Endothelial cell (in vitro differentiated cells): ENCODE results near the gene RERE. TPM values are rescaled to one million over a fixed set of nuclear protein-coding genes. Genes with fewer than 3 reads are reported as not detected.
A peak's percentile ranks its signal among the peaks of the same experiment; 100 is the strongest.

Experiments used
- DNase-seq: peaks from one replicate; pipeline ENCODE4 v3.0.0; 2021; ENCODE audit warnings: low spot score
- H3K27ac Mint-ChIP-seq: one replicate; pipeline ENCODE4 v1.8.0; 2021; ENCODE audit warnings: mixed read lengths, inconsistent platforms; ENCODE audit not compliant: unreplicated experiment
- H3K27me3 Mint-ChIP-seq: one replicate; pipeline ENCODE4 v1.8.0; 2021; ENCODE audit warnings: mild to moderate bottlenecking, moderate library complexity, mixed read lengths, inconsistent platforms; ENCODE audit not compliant: unreplicated experiment
- H3K36me3 Mint-ChIP-seq: one replicate; pipeline ENCODE4 v1.8.0; 2021; ENCODE audit warnings: mild to moderate bottlenecking, low read depth, mixed read lengths, inconsistent platforms; ENCODE audit not compliant: unreplicated experiment
- H3K4me1 Mint-ChIP-seq: one replicate; pipeline ENCODE4 v1.8.0; 2021; ENCODE audit warnings: mild to moderate bottlenecking, mixed read lengths, inconsistent platforms; ENCODE audit not compliant: unreplicated experiment
- H3K4me3 Mint-ChIP-seq: one replicate; pipeline ENCODE4 v1.8.0; 2021; ENCODE audit warnings: mild to moderate bottlenecking, mixed read lengths, inconsistent platforms; ENCODE audit not compliant: unreplicated experiment
- H3K9me3 Mint-ChIP-seq: one replicate; pipeline ENCODE4 v1.8.0; 2021; ENCODE audit warnings: mixed read lengths, inconsistent platforms; ENCODE audit not compliant: unreplicated experiment
- total RNA-seq: library from RNA; stranded (reverse); fragmentation: NEBNext Ultra II Directional; extraction: Animal tissue kit (Norgen Biotek cat#: 25700); gene quantifications from one replicate; pipeline ENCODE4 v1.2.1, GENCODE V29; 2021; ENCODE audit not compliant: unreplicated experiment
- TF ChIP-seq, protein P1 (sequence below): fragments of 200-600 bp; sonication (generic); IDR thresholded peaks from one replicate; pipeline ENCODE4 v1.5.0; 2021; ENCODE audit warnings: antibody characterized with exemption; ENCODE audit not compliant: unreplicated experiment

RERE gene
- total RNA-seq, 1 donor from 2014 or later = 115 TPM

DNA sequence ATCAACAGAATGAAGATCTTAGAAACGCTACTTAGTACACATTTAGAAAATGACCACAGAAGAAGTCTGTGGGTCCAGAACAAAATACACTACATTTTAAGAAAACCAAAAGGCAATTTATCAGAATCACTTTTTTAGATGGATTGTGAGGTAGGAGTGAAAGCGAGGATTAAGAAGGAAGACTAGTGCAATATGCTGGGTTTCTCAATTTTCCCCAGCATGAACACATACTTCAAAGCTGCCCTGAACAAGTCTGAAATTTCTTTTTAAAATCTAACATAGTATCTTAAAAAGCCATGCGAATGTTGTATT lies 299.0 kb downstream of the RERE start:
- no peak for DNase-seq
- TF ChIP-seq, protein P1, sequence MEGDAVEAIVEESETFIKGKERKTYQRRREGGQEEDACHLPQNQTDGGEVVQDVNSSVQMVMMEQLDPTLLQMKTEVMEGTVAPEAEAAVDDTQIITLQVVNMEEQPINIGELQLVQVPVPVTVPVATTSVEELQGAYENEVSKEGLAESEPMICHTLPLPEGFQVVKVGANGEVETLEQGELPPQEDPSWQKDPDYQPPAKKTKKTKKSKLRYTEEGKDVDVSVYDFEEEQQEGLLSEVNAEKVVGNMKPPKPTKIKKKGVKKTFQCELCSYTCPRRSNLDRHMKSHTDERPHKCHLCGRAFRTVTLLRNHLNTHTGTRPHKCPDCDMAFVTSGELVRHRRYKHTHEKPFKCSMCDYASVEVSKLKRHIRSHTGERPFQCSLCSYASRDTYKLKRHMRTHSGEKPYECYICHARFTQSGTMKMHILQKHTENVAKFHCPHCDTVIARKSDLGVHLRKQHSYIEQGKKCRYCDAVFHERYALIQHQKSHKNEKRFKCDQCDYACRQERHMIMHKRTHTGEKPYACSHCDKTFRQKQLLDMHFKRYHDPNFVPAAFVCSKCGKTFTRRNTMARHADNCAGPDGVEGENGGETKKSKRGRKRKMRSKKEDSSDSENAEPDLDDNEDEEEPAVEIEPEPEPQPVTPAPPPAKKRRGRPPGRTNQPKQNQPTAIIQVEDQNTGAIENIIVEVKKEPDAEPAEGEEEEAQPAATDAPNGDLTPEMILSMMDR = no peak
- peak overlapping the region; percentile 92 for H3K27ac Mint-ChIP-seq
- H3K27me3 Mint-ChIP-seq = no peaks in the 10 kb centered on the region
- no peaks in the 10 kb centered on the region for H3K9me3 Mint-ChIP-seq
- H3K36me3 Mint-ChIP-seq = peaks cover 4% of the 10 kb centered on the region
- H3K4me1 Mint-ChIP-seq = peaks cover 25% of the 10 kb centered on the region
- no peak overlapping the region for H3K4me3 Mint-ChIP-seq

DNA sequence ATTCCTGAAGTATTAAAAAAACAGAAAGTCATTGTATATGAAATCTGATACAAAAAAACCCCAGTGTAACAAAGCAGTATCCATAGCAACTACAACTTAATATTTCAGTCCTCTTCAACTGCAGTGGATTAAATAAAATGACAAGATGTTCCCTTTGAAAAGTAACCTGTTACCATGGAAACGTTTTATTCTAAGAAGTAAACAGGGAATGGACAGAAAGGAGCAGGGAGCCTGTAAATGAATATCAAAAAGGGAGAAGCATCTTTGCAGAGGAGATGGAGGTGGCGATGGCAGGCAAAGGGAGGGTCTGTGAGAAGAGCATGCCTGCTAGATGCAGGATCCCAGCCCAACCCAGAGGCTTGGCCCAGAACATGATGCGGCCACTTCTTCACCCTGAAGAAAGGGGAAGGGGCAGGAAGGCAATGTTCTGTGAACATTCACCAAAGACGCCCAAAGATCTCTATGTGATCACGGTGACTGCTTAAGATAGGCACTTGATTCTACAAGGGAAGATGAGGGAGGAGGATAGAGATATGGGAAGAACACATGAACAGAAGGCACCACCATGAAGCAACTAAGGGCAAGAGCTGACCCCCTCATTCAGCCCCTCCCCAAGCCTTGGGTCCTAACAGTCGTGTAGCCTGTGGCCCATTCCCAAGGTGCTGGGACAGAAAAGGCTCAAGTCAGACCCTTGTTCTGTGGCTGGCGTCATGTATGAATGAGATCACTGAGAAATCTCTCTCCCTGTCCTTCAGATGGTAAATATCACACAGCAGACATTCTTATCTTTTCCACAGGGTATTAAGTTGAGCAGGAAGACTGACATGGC lies 299.6 kb downstream of the RERE start:
- no peak for DNase-seq
- Mint-ChIP-seq H3K27me3 (no peaks in the 10 kb centered on the region), H3K27ac (peak overlapping the region; percentile 92), H3K4me1 (peaks cover 22% of the 10 kb centered on the region), H3K36me3 (peaks cover 4% of the 10 kb centered on the region), H3K4me3 (no peak overlapping the region), H3K9me3 (no peaks in the 10 kb centered on the region)
- TF ChIP-seq, protein P1 = no peak

DNA sequence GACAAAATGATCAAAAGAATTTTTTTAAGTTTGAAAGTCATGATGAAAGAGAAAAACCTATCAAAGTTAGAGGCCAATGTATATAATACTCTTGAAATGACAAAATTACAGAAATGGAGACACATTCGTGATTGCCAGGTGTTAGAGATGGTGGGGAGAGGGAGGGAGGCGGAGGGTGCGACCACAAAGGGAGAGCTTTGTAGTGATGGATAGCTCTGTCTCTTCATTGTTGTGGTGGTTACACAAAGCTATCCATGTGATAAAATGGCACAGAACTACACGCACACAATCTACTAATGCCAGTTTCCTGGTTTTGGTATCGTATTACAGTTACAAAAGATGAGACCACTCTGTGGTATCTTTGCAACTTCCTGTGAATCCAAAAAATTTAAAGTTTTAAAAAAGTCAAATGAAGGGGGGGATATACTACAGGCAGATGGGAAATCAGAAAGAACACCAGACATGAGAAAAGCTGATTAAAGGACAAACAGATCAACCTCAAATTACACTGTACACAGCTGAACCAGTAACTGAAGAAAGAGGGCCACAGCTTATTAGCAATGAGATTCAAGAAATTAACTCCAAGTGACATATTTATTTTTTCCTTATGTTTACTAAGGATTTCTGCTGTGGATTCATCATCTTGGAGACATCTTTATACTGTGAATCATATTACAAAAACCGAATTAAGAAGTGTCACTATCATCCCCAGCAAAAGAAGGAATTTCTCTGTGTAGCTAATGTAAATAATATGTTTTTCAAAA lies 300.5 kb downstream of the RERE start:
- H3K27ac Mint-ChIP-seq = peak overlapping the region; percentile 92
- no peaks in the 10 kb centered on the region for H3K36me3 Mint-ChIP-seq
- peaks cover 22% of the 10 kb centered on the region for H3K4me1 Mint-ChIP-seq
- DNase-seq = no peak
- no peak overlapping the region for H3K4me3 Mint-ChIP-seq
- no peaks in the 10 kb centered on the region for H3K9me3 Mint-ChIP-seq
- H3K27me3 Mint-ChIP-seq = no peaks in the 10 kb centered on the region
- TF ChIP-seq, protein P1 = no peak

DNA sequence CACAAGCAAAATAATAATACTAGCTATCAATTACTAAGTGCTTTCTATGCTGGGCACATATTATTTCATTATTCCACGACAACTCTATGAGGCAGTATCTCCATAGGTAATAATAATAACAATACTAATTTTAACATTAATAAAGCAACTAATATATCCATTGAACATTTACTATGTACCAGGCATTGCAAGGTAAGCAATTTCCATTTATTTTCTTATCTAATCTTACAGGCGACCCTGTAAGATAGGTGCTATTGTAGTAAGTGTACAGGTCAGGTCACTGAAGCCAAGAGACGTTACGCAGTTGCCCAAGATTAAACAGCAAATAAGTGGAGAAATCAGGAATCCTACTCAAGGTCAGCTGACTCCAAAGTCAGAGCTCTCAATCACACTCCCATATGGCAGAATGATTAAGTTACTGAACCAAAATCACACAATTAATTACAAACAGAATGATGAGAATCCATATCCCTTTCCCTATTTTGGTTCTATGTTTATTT lies 301.1 kb downstream of the RERE start:
- Mint-ChIP-seq H3K27me3 (no peaks in the 10 kb centered on the region), H3K36me3 (no peaks in the 10 kb centered on the region), H3K4me1 (peaks cover 22% of the 10 kb centered on the region), H3K4me3 (no peak overlapping the region), H3K27ac (peak overlapping the region; percentile 92), H3K9me3 (no peaks in the 10 kb centered on the region)
- TF ChIP-seq, protein P1 = no peak
- DNase-seq = no peak

DNA sequence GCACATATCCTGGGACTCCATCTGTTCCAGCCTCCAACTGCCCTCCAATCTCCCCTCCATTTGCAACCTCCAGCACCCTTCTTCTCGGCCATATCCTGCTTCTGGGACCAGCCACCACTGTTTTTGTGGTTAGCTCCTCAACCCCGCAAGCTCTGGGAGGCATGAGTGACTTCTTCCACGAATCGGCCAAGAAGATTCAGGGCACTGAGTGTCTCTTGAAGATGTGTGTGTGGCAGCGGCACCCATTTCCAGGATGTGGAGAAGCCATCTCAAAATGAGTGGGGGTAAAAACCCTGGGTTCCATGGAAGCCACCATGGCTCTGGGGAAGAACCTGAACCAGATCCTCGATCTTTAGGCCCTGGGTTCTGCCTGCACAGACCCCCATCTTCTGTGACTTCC lies 304.9 kb downstream of the RERE start:
- H3K9me3 Mint-ChIP-seq = no peaks in the 10 kb centered on the region
- no peak overlapping the region for H3K4me3 Mint-ChIP-seq
- peaks cover 15% of the 10 kb centered on the region for H3K4me1 Mint-ChIP-seq
- TF ChIP-seq, protein P1 = no peak
- H3K27me3 Mint-ChIP-seq = no peaks in the 10 kb centered on the region
- no peak for DNase-seq
- no peaks in the 10 kb centered on the region for H3K36me3 Mint-ChIP-seq
- H3K27ac Mint-ChIP-seq = no peak overlapping the region
